Measurements from ENCODE around the gene FBXO10. TPM values are rescaled to one million over a fixed set of nuclear protein-coding genes. Genes with fewer than 3 reads are reported as not detected.

The FBXO10 gene
- total RNA-seq, 5 donors from 2014 or later (not counting 1 experiment from before 2014, with no cell fraction given): 2.9 to 5.0 (median 3.8) TPM

DNA sequence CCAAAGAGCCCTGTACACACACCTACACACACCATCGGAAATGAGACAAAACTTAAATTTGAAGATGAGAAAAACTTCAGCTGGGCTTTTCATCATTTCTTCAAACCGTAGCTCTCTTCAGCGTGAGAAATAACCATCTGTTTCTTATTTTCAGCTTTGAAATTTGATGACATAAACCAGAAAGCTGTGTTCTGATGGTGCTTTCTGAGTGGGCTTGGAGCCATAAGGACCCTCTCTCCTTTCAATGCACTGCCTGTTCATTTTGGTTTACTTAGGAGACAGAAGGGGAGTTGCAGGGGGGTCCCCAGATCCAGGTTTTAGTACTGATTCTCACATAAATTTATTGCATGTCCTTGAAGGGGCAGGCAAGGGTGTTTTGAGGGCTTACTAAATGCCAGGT, 9.5 kb downstream of the FBXO10 start:
- no CpG with 5 or more reads among the region's 3 CpGs for WGBS (ENCODE audit: insufficient coverage)
- ATAC-seq (replicated peaks in 1 of 4) (no peak), DNase-seq (no peak)
- no peaks in the 10 kb centered on the region for H3K27me3 ChIP-seq (replicated peaks in 1 of 2; ENCODE audit: control insufficient read depth in 2 of 2, extremely low read depth in 1 of 2, insufficient read depth in 2 of 2, low read length in 1 of 2)
- Mint-ChIP-seq H3K27me3 (peaks cover 0 to 3% of the 10 kb centered on the region in 2 donors), H3K36me3 (peaks cover 17% of the 10 kb centered on the region), H3K9me3 (peaks cover 3 to 6% (median 3%) of the 10 kb centered on the region in 3 donors), H3K27ac (no peak overlapping the region), H3K4me3 (no peak overlapping the region), H3K4me1 (peaks cover 0 to 4% (median 0%) of the 10 kb centered on the region in 3 donors)
- H3K36me3 ChIP-seq (ENCODE audit: control insufficient read depth in 2 of 2, extremely low read depth in 1 of 2, insufficient read depth in 1 of 2, low read length in 1 of 2): no peaks in the 10 kb centered on the region
- H3K4me1 ChIP-seq (ENCODE audit: control insufficient read depth in 1 of 2, extremely low read depth in 1 of 2, insufficient read depth in 2 of 2, low read length in 2 of 2): no peaks in the 10 kb centered on the region
- no peaks in the 10 kb centered on the region for H3K9me3 ChIP-seq
- no peak overlapping the region for H3K4me3 ChIP-seq (ENCODE audit: control insufficient read depth in 1 of 2, extremely low read depth in 1 of 2, low read length in 1 of 2)
- H3K27ac ChIP-seq (ENCODE audit: low read length): no peak overlapping the region
- CTCF ChIA-PET: interaction anchor here in 1 of 2 donors (0.7 kb wide), 1 partner anchor 69 kb away, joined by 4 read pairs; no protein-coding TSS in a partner anchor
- POLR2A ChIA-PET: interaction anchor here in 1 of 2 donors (0.6 kb wide), 1 partner anchor 25 kb away, joined by 3 read pairs; no protein-coding TSS in a partner anchor

DNA sequence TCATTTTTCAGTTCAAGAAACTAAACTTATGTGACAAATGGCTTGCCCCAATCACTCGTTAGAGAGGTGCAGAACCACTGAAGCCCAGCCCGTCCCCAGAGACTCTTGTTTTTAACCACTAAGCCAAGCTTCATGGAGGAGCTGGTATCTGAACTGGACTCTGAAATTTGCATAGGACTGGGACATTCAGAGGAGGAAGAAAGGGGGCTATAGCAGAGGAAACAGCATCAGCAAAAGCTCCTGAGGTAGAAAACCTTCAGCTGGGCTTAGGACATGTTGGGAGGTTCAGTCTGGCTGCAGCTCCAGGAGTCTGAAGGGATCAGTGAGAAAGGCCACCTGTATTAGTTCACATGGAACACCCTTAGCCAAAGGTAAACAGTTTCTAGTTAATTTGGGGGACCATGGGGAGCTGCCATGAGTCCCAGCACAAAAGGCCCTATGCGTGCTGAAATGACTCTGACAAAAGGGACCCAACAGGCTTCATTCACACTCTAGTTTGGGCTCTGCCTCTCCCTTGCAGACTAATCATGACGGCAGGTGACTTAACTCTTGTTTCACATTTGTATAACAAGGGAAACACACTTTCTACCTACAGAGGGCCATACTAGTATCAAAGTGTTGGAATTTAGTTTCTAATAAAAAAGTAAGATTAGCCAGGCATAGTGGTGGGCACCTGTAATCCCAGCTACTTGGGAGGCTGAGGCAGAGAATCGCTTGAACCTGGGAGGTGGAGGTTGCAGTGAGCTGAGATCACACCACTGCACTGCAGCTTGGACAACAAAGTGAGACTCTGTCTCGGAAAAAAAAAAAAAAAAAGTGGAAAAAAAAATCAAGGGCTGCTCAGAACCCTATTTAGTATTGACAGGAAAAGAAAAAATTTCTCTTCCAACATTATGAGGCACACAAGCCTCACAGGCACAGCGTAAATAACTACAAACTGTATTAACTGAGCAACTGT, 10.2 kb downstream of the FBXO10 start:
- CTCF ChIA-PET: interaction anchor here in 1 of 2 donors (0.7 kb wide), 2 partner anchors 68 to 69 kb away, joined by 4 read pairs; no protein-coding TSS in a partner anchor
- H3K27ac Mint-ChIP-seq: no peak overlapping the region
- ATAC-seq (replicated peaks in 1 of 4) (no peak), DNase-seq (no peak)
- peaks cover 3 to 6% (median 3%) of the 10 kb centered on the region in 3 donors for H3K9me3 Mint-ChIP-seq
- peaks cover 21% of the 10 kb centered on the region for H3K36me3 Mint-ChIP-seq
- 80% methylated on average over 3 of the region's 7 CpGs for WGBS (ENCODE audit: insufficient coverage)
- POLR2A ChIA-PET: no interaction called here
- no peaks in the 10 kb centered on the region for H3K4me1 ChIP-seq (ENCODE audit: control insufficient read depth in 1 of 2, extremely low read depth in 1 of 2, insufficient read depth in 2 of 2, low read length in 2 of 2)
- H3K27me3 ChIP-seq (replicated peaks in 1 of 2; ENCODE audit: control insufficient read depth in 2 of 2, extremely low read depth in 1 of 2, insufficient read depth in 2 of 2, low read length in 1 of 2): no peaks in the 10 kb centered on the region
- no peak overlapping the region for H3K4me3 Mint-ChIP-seq
- H3K9me3 ChIP-seq: no peaks in the 10 kb centered on the region
- no peak overlapping the region for H3K27ac ChIP-seq (ENCODE audit: low read length)
- H3K4me3 ChIP-seq (ENCODE audit: control insufficient read depth in 1 of 2, extremely low read depth in 1 of 2, low read length in 1 of 2): no peak overlapping the region
- no peaks in the 10 kb centered on the region for H3K36me3 ChIP-seq (ENCODE audit: control insufficient read depth in 2 of 2, extremely low read depth in 1 of 2, insufficient read depth in 1 of 2, low read length in 1 of 2)
- H3K27me3 Mint-ChIP-seq: peaks cover 0 to 3% of the 10 kb centered on the region in 2 donors
- peaks cover 0 to 5% (median 0%) of the 10 kb centered on the region in 3 donors for H3K4me1 Mint-ChIP-seq

DNA sequence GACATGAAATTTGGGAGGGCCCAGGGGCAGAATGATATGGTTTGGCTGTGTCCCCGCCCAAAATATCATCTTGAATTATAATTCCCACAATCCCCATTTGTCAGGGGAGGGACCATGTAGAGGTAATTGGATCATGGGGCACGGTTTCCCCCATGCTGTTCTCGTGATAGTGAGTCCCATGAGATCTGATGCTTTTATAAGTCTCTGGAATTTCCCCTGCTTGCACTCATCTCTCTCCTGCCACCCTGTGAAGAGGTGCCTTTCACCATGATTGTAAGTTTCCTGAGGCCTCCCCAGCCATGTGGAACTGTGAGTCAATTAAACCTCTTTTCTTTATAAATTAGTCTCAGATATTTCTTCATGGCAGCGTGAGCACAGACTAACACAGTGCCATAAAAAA, 11.3 kb downstream of the FBXO10 start:
- H3K27ac ChIP-seq (ENCODE audit: low read length): no peak overlapping the region
- no peaks in the 10 kb centered on the region for H3K4me1 ChIP-seq (ENCODE audit: control insufficient read depth in 1 of 2, extremely low read depth in 1 of 2, insufficient read depth in 2 of 2, low read length in 2 of 2)
- H3K9me3 Mint-ChIP-seq: peaks cover 3 to 6% (median 3%) of the 10 kb centered on the region in 3 donors
- H3K4me3 ChIP-seq (ENCODE audit: control insufficient read depth in 1 of 2, extremely low read depth in 1 of 2, low read length in 1 of 2): no peak overlapping the region
- ATAC-seq (replicated peaks in 1 of 4) (no peak), DNase-seq (no peak)
- no peaks in the 10 kb centered on the region for H3K27me3 ChIP-seq (replicated peaks in 1 of 2; ENCODE audit: control insufficient read depth in 2 of 2, extremely low read depth in 1 of 2, insufficient read depth in 2 of 2, low read length in 1 of 2)
- H3K4me3 Mint-ChIP-seq: no peak overlapping the region
- no peaks in the 10 kb centered on the region for H3K36me3 ChIP-seq (ENCODE audit: control insufficient read depth in 2 of 2, extremely low read depth in 1 of 2, insufficient read depth in 1 of 2, low read length in 1 of 2)
- peaks cover 0 to 5% (median 0%) of the 10 kb centered on the region in 3 donors for H3K4me1 Mint-ChIP-seq
- no peak overlapping the region for H3K27ac Mint-ChIP-seq
- WGBS (ENCODE audit: insufficient coverage): no CpG with 5 or more reads among the region's 4 CpGs
- ChIA-PET CTCF (no interaction called here), POLR2A (no interaction called here)
- no peaks in the 10 kb centered on the region for H3K27me3 Mint-ChIP-seq
- H3K9me3 ChIP-seq: no peaks in the 10 kb centered on the region
- peaks cover 21% of the 10 kb centered on the region for H3K36me3 Mint-ChIP-seq

DNA sequence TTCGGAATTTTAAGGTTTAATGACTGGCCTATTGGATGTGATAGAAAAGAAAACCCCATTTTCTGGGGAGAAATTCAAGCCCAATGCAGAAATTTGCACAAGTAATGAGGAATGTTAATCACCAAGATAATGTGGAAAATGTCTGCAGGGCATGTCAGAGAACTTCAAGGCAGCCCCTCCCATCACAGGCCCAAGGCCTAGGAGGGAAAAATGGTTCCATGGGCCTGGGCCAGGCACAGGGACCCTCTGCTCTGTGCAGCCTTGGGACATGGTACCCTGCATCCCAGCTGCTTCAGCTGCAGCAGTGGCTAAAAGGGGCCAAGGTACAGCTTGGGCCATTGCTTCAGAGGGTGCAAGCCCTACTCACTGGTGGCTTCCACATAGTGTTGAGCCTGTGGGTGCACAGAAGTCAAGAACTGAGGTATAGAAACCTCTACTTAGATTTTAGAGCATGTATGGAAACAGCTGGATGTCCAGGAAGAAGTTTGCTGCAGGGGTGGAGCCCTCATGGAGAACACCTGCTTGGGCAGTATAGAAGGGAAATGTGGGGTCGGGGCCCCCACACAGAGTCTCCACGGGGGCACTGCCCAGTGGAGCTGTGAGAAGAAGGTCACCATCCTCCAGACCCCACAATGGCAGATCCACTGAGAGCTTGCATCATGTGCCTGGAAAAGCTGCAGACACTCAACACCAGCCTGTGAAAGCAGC, 12.2 kb downstream of the FBXO10 start:
- Histone ChIP-seq H3K4me1 (ENCODE audit: control insufficient read depth in 1 of 2, extremely low read depth in 1 of 2, insufficient read depth in 2 of 2, low read length in 2 of 2) (no peaks in the 10 kb centered on the region), H3K9me3 (no peaks in the 10 kb centered on the region), H3K27me3 (replicated peaks in 1 of 2; ENCODE audit: control insufficient read depth in 2 of 2, extremely low read depth in 1 of 2, insufficient read depth in 2 of 2, low read length in 1 of 2) (no peaks in the 10 kb centered on the region), H3K27ac (ENCODE audit: low read length) (no peak overlapping the region), H3K4me3 (ENCODE audit: control insufficient read depth in 1 of 2, extremely low read depth in 1 of 2, low read length in 1 of 2) (no peak overlapping the region), H3K36me3 (ENCODE audit: control insufficient read depth in 2 of 2, extremely low read depth in 1 of 2, insufficient read depth in 1 of 2, low read length in 1 of 2) (no peaks in the 10 kb centered on the region)
- H3K36me3 Mint-ChIP-seq: peaks cover 21% of the 10 kb centered on the region
- DNase-seq (no peak), ATAC-seq (replicated peaks in 1 of 4) (no peak)
- H3K27ac Mint-ChIP-seq: no peak overlapping the region
- H3K9me3 Mint-ChIP-seq: peaks cover 3 to 6% (median 3%) of the 10 kb centered on the region in 3 donors
- CTCF ChIA-PET: no interaction called here
- no peak overlapping the region for H3K4me3 Mint-ChIP-seq
- H3K4me1 Mint-ChIP-seq: peaks cover 0 to 5% (median 0%) of the 10 kb centered on the region in 3 donors
- POLR2A ChIA-PET: no interaction called here
- 0% methylated on average over 1 of the region's 3 CpGs for WGBS (ENCODE audit: insufficient coverage)
- no peaks in the 10 kb centered on the region for H3K27me3 Mint-ChIP-seq

DNA sequence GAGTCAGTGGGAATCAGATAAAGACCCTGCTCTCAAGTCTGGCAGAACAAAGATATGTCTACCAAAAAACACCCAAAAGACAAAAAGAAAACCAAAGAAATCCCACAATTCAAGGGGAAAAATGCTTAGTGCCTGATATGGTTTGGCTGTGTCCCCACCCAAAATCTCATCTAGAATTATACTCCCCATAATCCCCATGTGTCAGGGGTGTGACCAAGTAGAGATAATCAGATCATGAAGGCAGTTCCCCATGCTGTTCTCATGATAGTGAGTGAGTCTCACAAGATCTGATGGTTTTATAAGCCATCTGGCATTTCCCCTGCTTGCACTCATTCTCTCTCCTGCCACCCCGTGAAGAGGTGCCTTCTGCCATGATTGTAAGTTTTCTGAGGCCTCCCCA, 13.4 kb downstream of the FBXO10 start:
- Histone ChIP-seq H3K27ac (ENCODE audit: low read length) (no peak overlapping the region), H3K27me3 (replicated peaks in 1 of 2; ENCODE audit: control insufficient read depth in 2 of 2, extremely low read depth in 1 of 2, insufficient read depth in 2 of 2, low read length in 1 of 2) (no peaks in the 10 kb centered on the region), H3K4me3 (ENCODE audit: control insufficient read depth in 1 of 2, extremely low read depth in 1 of 2, low read length in 1 of 2) (no peak overlapping the region), H3K4me1 (ENCODE audit: control insufficient read depth in 1 of 2, extremely low read depth in 1 of 2, insufficient read depth in 2 of 2, low read length in 2 of 2) (no peaks in the 10 kb centered on the region), H3K36me3 (ENCODE audit: control insufficient read depth in 2 of 2, extremely low read depth in 1 of 2, insufficient read depth in 1 of 2, low read length in 1 of 2) (no peaks in the 10 kb centered on the region), H3K9me3 (no peaks in the 10 kb centered on the region)
- DNase-seq (no peak), ATAC-seq (replicated peaks in 1 of 4) (no peak)
- WGBS (ENCODE audit: insufficient coverage): no CpG with 5 or more reads among the region's 1 CpG
- peaks cover 0 to 5% (median 0%) of the 10 kb centered on the region in 3 donors for H3K4me1 Mint-ChIP-seq
- ChIA-PET POLR2A (no interaction called here), CTCF (interaction anchor here in 1 of 2 donors (0.6 kb wide), 1 partner anchor 24 kb away, joined by 4 read pairs; no protein-coding TSS in a partner anchor)
- H3K9me3 Mint-ChIP-seq: peaks cover 3 to 6% (median 3%) of the 10 kb centered on the region in 3 donors
- H3K4me3 Mint-ChIP-seq: no peak overlapping the region
- H3K36me3 Mint-ChIP-seq: peaks cover 16% of the 10 kb centered on the region
- no peaks in the 10 kb centered on the region for H3K27me3 Mint-ChIP-seq
- H3K27ac Mint-ChIP-seq: no peak overlapping the region

DNA sequence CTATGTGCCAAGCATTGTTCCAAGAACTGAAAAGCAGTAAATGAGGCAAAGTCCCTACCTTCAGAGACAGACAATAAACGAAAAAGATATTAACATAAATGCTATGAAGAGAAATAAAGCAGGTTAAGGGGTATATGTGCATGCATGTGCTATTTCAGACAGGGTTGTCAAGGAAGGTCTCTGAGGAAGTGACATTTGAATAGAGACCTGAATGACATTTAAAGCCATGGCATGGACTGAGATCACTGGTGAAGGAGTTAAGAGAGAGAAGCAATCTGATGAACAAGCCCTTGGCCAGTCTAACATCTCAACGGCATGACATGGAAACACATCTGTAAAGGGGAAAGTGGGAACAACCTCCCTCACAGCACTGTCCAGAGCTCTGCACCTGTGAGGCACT, 14.5 kb downstream of the FBXO10 start:
- peaks cover 0 to 3% (median 0%) of the 10 kb centered on the region in 3 donors for H3K4me1 Mint-ChIP-seq
- H3K27ac ChIP-seq (ENCODE audit: low read length): no peak overlapping the region
- ATAC-seq (replicated peaks in 1 of 4) (no peak), DNase-seq (no peak)
- ChIA-PET CTCF (no interaction called here), POLR2A (no interaction called here)
- no peak overlapping the region for H3K4me3 Mint-ChIP-seq
- no peak overlapping the region for H3K27ac Mint-ChIP-seq
- WGBS (ENCODE audit: insufficient coverage): no CpG with 5 or more reads among the region's 2 CpGs
- H3K36me3 ChIP-seq (ENCODE audit: control insufficient read depth in 2 of 2, extremely low read depth in 1 of 2, insufficient read depth in 1 of 2, low read length in 1 of 2): no peaks in the 10 kb centered on the region
- no peaks in the 10 kb centered on the region for H3K27me3 Mint-ChIP-seq
- H3K36me3 Mint-ChIP-seq: peaks cover 13% of the 10 kb centered on the region
- H3K9me3 ChIP-seq: no peaks in the 10 kb centered on the region
- H3K27me3 ChIP-seq (replicated peaks in 1 of 2; ENCODE audit: control insufficient read depth in 2 of 2, extremely low read depth in 1 of 2, insufficient read depth in 2 of 2, low read length in 1 of 2): no peaks in the 10 kb centered on the region
- peaks cover 3 to 6% (median 3%) of the 10 kb centered on the region in 3 donors for H3K9me3 Mint-ChIP-seq
- H3K4me3 ChIP-seq (ENCODE audit: control insufficient read depth in 1 of 2, extremely low read depth in 1 of 2, low read length in 1 of 2): no peak overlapping the region
- H3K4me1 ChIP-seq (ENCODE audit: control insufficient read depth in 1 of 2, extremely low read depth in 1 of 2, insufficient read depth in 2 of 2, low read length in 2 of 2): no peaks in the 10 kb centered on the region

All from T-cell (primary cell).